LoVo (cell line): ENCODE measurements around the gene SLC24A4.
"Not testable (repeated sequence)": the region's sequence is repeated elsewhere in the genome, so short reads cannot be mapped to it uniquely, and the experiment has no call there.

Experiments
- DNase-seq: peaks from one replicate; pipeline ENCODE4 v3.0.0-alpha.2; 2016; ENCODE audit warnings: low spot score

The SLC24A4 gene

DNA sequence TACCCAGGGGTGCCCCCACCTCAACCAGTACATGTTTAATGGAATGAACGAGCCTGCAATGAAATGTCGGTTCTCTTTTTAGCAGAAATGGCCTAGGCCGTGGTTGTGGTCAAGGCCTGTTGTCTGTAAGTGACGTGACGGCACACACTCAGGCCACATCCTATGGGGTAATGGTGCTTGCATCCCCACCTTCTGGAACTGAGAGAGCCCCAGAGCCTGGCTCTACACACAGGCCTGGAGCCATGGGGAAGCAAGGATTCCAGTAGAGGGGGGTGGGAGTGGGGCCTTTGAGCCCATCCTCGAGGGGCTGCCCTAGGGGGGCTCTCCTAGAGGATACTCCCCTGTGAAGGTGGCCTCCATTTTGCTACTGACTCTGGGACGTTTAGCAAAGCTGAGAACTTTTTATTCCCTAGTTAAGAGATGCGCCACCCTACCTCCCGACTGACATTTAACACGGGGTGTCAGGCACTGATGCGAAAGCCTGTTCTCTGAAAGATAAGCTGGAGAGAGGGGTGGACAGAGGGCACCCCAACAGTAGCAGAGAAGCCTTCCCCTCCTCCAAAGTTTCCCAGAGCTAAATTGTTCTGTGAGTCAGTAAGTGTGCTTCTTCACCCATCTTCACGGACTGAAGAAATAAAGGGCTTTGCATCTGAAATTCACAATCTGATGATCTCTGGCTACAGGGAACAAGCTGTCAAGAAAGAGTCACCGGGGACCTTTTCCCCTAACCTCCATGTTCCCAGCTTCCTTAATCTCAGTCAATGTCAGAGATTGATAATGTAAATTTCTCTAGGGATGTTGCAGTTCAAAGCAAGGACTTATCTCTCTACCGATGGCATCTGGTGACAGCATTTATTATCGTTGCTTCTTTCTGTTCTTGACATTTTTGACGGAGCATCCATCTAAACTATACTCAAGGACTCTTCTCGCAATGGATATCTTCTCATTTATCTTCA is 197.4 kb downstream of the SLC24A4 start:
- no peak for DNase-seq

- no peak for DNase-seq
Measured at GRCh38 chr14:92521058-92521415, 198.1 kb downstream of the SLC24A4 start.

- DNase-seq, result no peak
Measured at GRCh38 chr14:92523752-92524151, 200.8 kb downstream of the SLC24A4 start.

- DNase-seq, result no peak
Measured at GRCh38 chr14:92524602-92525185, 201.7 kb downstream of the SLC24A4 start.

- no peak for DNase-seq
Measured at GRCh38 chr14:92525322-92526095, 202.5 kb downstream of the SLC24A4 start.

GRCh38 chr14:92527721-92528120 is 204.8 kb downstream of the SLC24A4 start:
- DNase-seq, result no peak

GRCh38 chr14:92528486-92529100 is 205.6 kb downstream of the SLC24A4 start:
- DNase-seq, result no peak

DNA sequence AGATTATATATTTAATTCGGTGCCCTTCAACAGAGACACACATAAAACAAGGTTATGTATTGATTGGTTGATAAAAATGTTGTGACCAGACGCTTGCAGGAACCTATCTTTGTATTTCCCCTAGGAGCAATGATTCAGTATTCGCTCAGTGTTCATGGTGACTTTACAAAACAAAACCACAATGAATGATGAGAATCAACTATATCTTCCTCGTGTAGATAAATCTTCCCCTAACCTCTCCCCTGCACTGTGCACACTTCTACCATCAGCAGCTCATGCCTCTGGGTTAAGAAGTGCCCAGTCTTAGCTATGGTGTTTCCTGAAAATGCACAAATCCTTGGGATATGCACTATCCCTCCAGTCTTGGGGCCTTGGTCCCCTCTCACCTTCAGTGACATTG is 206.9 kb downstream of the SLC24A4 start:
- no peak for DNase-seq

DNA sequence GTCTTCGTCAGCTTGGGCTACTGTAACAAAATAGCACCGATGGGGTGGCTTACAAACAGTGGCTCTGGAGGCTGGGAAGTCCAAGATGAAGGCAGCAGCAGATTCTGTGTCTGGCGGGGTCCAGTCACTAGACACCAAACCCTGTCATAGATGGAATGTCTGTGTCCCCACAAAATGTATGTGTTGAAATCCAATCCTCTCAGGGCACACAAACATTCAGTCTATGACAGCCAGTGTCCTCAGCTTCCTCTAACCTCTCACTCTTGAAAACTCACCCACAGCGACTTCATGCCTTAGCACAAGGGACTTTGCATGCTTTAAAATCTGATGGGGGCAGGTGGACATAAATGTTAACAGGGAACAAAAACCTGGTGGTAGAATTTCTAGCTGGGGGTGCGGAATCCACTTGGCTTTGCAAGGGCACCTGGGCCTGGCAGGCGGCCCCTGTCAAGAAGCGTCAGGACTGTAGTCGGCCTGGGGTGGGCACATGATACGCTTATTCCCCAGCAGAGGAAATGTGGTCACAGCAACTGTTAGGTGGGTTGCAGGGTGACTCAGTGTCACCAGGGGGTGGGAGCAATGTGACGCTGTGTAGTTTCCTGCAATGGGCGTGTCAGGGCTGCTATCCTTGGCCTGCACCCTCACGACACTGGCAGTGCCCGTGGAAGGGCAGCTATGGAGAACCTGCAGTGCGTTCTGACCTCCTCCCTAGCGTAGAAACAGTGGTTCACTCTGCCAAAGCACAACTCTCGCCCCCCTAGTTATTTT is 208.3 kb downstream of the SLC24A4 start:
- DNase-seq, result no peak

DNA sequence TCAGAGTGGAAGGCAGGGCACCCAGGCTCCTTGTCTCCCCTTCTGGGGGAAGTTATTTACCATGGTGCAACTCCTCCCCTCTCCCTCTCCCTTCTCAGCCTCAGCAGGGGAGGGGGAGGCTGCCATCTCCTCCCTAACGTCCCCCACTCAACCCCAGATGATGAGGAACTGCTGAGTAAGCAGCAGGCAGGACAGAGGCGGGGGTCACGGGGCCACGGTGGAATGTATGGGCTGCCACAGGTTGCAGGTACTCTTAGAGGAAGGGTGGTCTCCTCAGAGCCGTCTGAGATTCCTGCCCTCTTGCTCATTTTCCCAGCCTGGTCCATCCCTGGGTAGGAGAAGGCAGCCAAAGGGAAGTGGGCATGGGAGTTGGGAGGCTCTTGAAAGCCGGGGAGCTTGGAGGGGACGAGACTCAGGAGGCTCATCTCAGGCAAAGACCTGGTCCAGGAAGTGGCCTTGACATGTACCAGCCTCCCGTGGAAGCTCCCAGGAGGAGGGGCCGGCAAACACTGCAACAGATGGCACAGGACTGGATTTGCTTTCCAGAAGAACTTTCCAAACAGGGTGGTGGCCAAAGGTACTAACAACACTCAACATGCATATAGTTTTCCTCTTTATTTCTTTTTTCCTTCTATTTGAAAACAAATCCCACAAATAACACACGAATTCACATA is 209.7 kb downstream of the SLC24A4 start:
- DNase-seq, result no peak

- DNase-seq, result no peak
Measured at GRCh38 chr14:92534932-92535643, 212.1 kb downstream of the SLC24A4 start.

- not testable (repeated sequence) for DNase-seq
Measured at GRCh38 chr14:92536231-92536630, 213.3 kb downstream of the SLC24A4 start.

DNA sequence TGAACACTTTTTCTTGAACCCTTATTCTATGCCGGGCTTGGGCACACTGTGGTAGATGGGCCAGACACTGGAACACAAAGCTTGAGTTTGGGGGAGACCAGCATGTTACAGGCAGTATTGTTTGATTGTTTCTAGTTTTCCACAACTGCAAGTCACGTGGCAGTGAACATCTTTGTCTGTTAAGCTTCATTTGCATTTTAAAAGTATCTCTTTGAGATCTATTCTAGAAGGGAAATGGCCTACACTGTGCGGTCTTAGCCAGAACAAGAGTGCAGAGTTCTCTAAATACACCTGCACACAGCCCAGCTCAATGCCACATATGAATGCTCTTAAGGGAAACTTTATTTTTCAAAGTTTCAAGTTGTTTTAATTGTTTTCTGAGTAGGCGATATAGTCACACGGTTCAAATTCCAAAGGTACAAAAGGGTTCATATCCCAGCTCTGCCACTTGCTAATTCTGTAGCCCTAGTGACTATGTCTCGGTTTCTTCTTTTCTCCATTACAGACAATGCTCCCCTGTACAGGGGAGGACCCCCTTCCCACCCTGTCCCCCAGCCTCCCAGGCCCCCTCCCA is 215.5 kb downstream of the SLC24A4 start:
- DNase-seq, result no peak

DNA sequence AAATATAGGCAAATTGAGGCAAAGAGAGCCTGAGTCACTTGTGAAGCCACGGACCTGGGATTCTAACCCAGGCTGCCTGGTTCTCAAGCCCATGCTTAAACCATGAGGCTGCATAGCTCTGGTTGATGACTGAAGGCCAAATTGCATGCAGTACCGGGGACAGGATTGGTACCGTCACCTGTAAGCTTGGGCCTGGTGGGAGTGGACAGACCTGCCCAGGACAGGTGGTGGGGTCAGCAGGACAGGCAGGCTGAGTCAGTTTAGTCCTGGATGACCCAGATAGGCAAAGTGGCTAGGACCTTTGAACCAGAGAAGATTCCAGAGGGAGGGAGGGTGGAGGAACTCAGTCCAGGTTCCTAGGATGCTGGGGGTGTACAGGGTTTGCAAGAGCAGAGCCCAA is 216.5 kb downstream of the SLC24A4 start:
- DNase-seq, result no peak

DNA sequence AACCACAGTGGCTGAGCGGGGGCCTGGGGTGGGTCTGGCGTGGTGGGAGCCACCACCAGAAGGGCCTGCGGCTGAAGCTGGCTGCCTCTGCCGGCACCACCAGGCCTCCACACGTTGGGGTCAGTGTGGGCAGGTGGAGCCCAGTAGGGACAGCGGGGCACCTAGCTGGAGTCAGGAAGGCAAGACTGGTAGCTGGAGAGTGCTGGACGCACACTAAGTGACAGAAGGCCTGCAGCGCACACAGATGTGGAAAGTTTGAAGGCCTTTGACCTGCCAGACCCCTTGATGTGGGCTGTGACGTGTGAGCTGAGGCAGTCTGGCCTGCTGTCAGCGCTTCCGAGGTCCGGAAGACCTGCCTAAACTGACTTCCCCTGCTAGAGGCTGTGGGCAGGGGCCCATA is 216.9 kb downstream of the SLC24A4 start:
- no peak for DNase-seq

DNA sequence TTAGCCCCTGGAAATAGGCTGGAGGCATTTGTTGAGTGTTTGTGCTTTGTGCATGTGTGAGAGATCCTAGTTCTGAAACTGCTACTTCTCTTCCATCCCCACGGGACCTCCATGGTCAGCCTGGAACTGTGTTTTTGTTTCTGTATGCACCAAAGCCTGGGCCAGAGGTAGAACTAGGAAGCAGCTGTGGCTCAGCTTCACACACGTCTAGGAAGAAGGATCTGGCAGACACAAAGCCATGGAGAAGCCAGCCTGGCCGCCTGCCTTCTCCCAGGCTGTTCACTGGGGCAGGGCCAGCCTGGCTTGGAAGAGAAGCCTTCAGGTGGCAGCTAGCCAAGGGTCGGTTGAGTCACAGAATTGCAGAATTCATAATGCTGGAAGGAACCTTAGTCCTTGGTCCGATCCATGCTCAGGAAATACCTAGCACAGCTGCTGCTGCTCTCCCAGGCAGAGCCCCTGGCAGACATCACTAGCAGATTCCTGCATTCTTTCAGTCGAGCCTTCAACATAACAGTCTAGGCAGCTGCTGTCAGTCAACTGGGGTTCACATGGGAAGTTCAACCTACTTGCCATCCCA is 217.6 kb downstream of the SLC24A4 start:
- DNase-seq, result peak; percentile 75

- no peak for DNase-seq
Measured at GRCh38 chr14:92542766-92543554, 220.0 kb downstream of the SLC24A4 start.

DNA sequence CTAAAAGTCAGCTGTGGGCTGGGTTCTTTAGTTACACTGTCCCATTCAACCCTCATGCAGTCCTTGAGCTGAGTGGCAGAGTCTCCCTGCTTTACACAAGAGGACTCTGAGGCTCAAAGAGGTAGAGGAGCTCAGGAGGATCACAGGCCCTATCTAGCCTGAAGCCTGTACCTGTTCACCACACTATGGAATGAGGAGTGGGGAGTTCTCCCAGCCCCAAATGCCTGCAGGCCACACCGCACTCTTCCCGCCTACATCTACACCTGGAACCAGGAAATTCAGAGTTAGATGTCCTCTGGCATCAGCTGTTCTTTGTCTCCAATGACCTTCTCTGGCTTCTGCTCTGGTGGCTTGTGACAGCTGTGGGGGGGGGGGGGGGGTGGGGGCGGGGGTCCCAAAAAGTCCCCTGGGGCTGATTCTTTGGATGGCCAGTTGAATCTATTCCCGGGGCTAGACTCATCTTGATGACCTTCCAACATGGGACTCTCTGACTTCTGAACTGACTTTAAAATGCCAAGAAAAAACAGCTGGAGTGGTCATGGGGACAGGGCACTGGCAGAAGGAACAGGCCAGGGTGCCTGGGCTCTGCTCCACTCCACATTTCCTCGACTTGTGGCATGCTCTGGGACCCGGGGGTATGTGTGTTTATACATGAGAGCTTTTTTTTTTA is 221.2 kb downstream of the SLC24A4 start:
- DNase-seq, result no peak
